HepG2 (cell line): ENCODE measurements around the gene TPI1.

Experiments
- ARNT ChIP-seq: fragments of 450-650 bp; IDR thresholded peaks from 2 replicates; pipeline ENCODE4 v1.6.1; 2017
- MXI1 ChIP-seq: IDR thresholded peaks from 3 replicates; pipeline ENCODE4 v1.6.1; 2012; ENCODE audit warnings: low read depth, low read length, inconsistent platforms, borderline replicate concordance
- PRDM10 ChIP-seq: sonication (generic); formaldehyde crosslinking; IDR thresholded peaks from 2 replicates; pipeline ENCODE4 v1.4.0; 2020; ENCODE audit warnings: low read depth, missing genetic modification reagents
- TFDP2 ChIP-seq: sonication (generic); formaldehyde crosslinking; IDR thresholded peaks from 2 replicates; pipeline ENCODE4 v1.4.0; 2020; ENCODE audit warnings: missing genetic modification reagents

- peak; percentile 94; the same call in 2 of the 3 replicates for TF ChIP-seq MXI1
- TF ChIP-seq PRDM10 (CRISPR knock-in tag) = no peak
- no peak for TF ChIP-seq ARNT
- TF ChIP-seq TFDP2 (CRISPR knock-in tag) = no peak
Measured at GRCh38 chr12:6904280-6905276, 37.2 kb downstream of the TPI1 start, which contains the start of gene LRRC23.
